Stimulated activated CD8-positive, alpha-beta memory T cell treated with anti-CD3 and anti-CD28 coated beads, Interleukin-7, amount 100 ng/mL, for 48 hours (primary cell): ENCODE data around the gene COL21A1.

Experiments
- DNase-seq, 2 donors: peaks; one replicate each; pipeline ENCODE4 v3.0.0-alpha.2; 2020; ENCODE audit warnings: low read depth in 1 of 2; ENCODE audit errors: extremely low read depth in 1 of 2

The COL21A1 gene

GRCh38 chr6:56193846-56194245 is 53.5 kb downstream of the COL21A1 start:
- DNase-seq: no peak

GRCh38 chr6:56188429-56188828 is 59.0 kb downstream of the COL21A1 start:
- DNase-seq: no peak

- no peak for DNase-seq
These were observed 59.7 kb downstream of the COL21A1 start for GRCh38 chr6:56187686-56188085.

GRCh38 chr6:56176741-56177140 is 70.6 kb downstream of the COL21A1 start:
- DNase-seq: no peak

GRCh38 chr6:56173228-56173627 is 74.2 kb downstream of the COL21A1 start:
- no peak for DNase-seq

- no peak for DNase-seq
These were observed 75.2 kb downstream of the COL21A1 start for GRCh38 chr6:56172144-56172543.

GRCh38 chr6:56169366-56169765 is 78.0 kb downstream of the COL21A1 start:
- DNase-seq: no peak

- no peak for DNase-seq
These were observed 78.8 kb downstream of the COL21A1 start for GRCh38 chr6:56168596-56168995.

- no peak for DNase-seq
These were observed 85.3 kb downstream of the COL21A1 start for GRCh38 chr6:56162081-56162480.

- no peak for DNase-seq
These were observed 86.9 kb downstream of the COL21A1 start for GRCh38 chr6:56160489-56160888.

GRCh38 chr6:56158571-56158970 is 88.8 kb downstream of the COL21A1 start:
- DNase-seq: no peak

- no peak for DNase-seq
These were observed 90.7 kb downstream of the COL21A1 start for GRCh38 chr6:56156643-56157042.

GRCh38 chr6:56155634-56156141 is 91.7 kb downstream of the COL21A1 start:
- DNase-seq: no peak

- no peak for DNase-seq
These were observed 93.3 kb downstream of the COL21A1 start for GRCh38 chr6:56154076-56154475.

- DNase-seq: no peak
These were observed 94.8 kb downstream of the COL21A1 start for GRCh38 chr6:56152611-56153010.

- no peak for DNase-seq
These were observed 95.7 kb downstream of the COL21A1 start for GRCh38 chr6:56151609-56152224.

GRCh38 chr6:56148488-56149186 is 98.7 kb downstream of the COL21A1 start:
- DNase-seq: no peak

GRCh38 chr6:56147766-56148165 is 99.6 kb downstream of the COL21A1 start:
- DNase-seq: no peak

GRCh38 chr6:56146086-56146485 is 101.3 kb downstream of the COL21A1 start:
- no peak for DNase-seq

GRCh38 chr6:56145616-56146015 is 101.8 kb downstream of the COL21A1 start:
- DNase-seq: no peak

GRCh38 chr6:56144538-56145324 is 102.6 kb downstream of the COL21A1 start:
- DNase-seq: no peak

- DNase-seq: no peak
These were observed 103.6 kb downstream of the COL21A1 start for GRCh38 chr6:56143796-56144195.
